Activated naive CD4-positive, alpha-beta T cell treated with anti-CD3 and anti-CD28 coated beads, Interleukin-2, amount 50 U/mL, for 72 hours (primary cell): ENCODE results near the gene TGFA. TPM values are rescaled to one million over a fixed set of nuclear protein-coding genes. Genes with fewer than 3 reads are reported as not detected.

ENCODE experiments used
- ATAC-seq, 2 donors: fragments of 150-1000 bp; cut with Tn5 transposase; 2 replicates each; pipeline ENCODE4 v1.10.0; 2021; ENCODE audit warnings: mild to moderate bottlenecking in 2 of 2, moderate library complexity in 2 of 2
- DNase-seq, 2 donors: peaks; one replicate each; pipeline ENCODE4 v3.0.0; 2021 to 2022; ENCODE audit warnings: low spot score in 2 of 2
- H3K27ac Mint-ChIP-seq, 2 donors: one replicate each; pipeline ENCODE4 v1.8.0; 2022; ENCODE audit warnings: mild to moderate bottlenecking in 2 of 2, mixed read lengths in 2 of 2
- H3K36me3 Mint-ChIP-seq, 2 donors: one replicate each; pipeline ENCODE4 v1.8.0; 2022; ENCODE audit warnings: mixed read lengths in 2 of 2
- H3K9me3 Mint-ChIP-seq, 2 donors: one replicate each; pipeline ENCODE4 v1.8.0; 2022; ENCODE audit warnings: mixed read lengths in 2 of 2
- total RNA-seq, 2 donors: library from RNA; stranded (reverse); gene quantifications; one replicate each; pipeline ENCODE4 v1.2.3, GENCODE V29; 2022

The TGFA gene
- total RNA-seq: 1 to 10 TPM in 1 of 2 donors, under 1 TPM in 1; 0.19 to 1.8 TPM

GRCh38 chr2:70553584-70554337 lies at the start of gene TGFA:
Gene TGFA, minus strand, starts transcription at chr2:70553826. Its CDS starts 59 bp downstream, at chr2:70553767.
- peak; percentile 83 to 88 for ATAC-seq
- peak; percentile 71 to 88 for DNase-seq
- Mint-ChIP-seq H3K9me3 (no peaks in the 10 kb centered on the region), H3K36me3 (no peaks in the 10 kb centered on the region), H3K27ac (peak within 1 kb of the TSS in 1 of 2 donors; percentile 85)

DNA sequence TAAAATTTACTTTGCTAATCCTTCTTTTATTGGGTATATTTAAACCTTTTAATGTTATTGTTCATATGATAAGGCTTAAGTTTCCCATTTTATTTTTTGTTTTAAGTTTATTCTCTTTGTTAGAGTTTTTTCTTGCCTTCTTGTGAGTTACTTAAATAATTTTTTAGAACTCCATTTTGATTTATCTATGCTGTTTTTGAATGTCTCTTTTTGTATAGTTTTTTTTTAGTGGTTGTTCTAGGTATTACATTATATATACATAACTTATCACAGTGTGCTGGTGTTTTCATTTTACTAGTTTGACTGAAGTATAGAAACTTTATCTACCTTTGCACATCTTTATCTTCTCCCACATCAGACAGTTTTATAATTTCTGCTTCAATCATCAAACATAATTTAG lies 49.4 kb upstream of the TGFA start:
- Mint-ChIP-seq H3K36me3 (no peaks in the 10 kb centered on the region), H3K27ac (no peak overlapping the region), H3K9me3 (no peaks in the 10 kb centered on the region)
- ATAC-seq: no peak
- no peak for DNase-seq

GRCh38 chr2:70598197-70598596 lies 44.6 kb upstream of the TGFA start:
- H3K36me3 Mint-ChIP-seq: no peaks in the 10 kb centered on the region
- ATAC-seq: no peak
- peak overlapping the region in 1 of 2 donors; percentile 67 for H3K27ac Mint-ChIP-seq
- no peaks in the 10 kb centered on the region for H3K9me3 Mint-ChIP-seq
- DNase-seq: no peak

GRCh38 chr2:70596739-70597138 lies 43.1 kb upstream of the TGFA start:
- ATAC-seq (peak in 1 of 2 donors; percentile 28), DNase-seq (no peak)
- Mint-ChIP-seq H3K36me3 (no peaks in the 10 kb centered on the region), H3K27ac (peak overlapping the region; percentile 40 to 67), H3K9me3 (no peaks in the 10 kb centered on the region)

DNA sequence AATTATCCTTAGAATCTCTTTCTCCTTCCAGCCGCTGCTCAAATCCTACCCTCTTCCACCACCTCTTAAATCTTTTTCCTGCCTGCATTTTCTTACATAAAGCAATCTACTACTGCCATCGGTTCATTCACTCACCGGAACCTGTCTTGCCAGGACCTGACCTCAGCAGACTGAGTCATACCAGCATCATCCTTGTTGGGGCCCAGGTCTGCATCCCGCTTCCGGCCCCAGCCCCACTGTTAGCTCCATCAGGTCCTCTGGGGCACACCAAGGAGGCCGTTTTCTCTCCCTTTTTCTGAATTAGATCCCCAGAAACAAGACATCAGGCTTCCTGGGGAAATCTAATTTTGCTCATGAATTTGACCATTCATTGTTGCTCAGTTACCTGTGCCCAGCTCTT lies 42.7 kb upstream of the TGFA start:
- Mint-ChIP-seq H3K27ac (peak overlapping the region; percentile 40 to 67), H3K9me3 (no peaks in the 10 kb centered on the region), H3K36me3 (no peaks in the 10 kb centered on the region)
- ATAC-seq: peak in 1 of 2 donors; percentile 45
- no peak for DNase-seq

DNA sequence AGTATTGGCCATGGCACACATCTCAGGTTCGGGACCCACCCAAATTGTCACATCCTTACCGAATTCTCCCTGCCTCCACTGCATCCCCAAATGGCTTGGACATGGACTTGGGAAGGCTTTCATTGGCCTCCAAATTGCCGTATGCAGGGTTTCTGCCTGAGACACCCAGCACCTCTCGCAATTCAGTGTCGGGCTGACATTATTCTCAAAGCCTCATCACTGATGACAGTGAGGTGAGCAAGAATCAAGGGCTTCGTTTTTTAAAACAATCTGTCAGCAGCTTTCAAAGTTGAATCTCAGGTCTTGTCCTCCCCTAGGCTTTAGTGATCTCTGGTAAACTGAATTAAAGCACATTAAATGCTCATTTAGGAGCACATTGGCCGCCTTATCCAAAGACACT lies 29.5 kb upstream of the TGFA start:
- ATAC-seq (no peak), DNase-seq (no peak)
- H3K36me3 Mint-ChIP-seq: no peaks in the 10 kb centered on the region

GRCh38 chr2:70580352-70580751 lies 26.7 kb upstream of the TGFA start:
- DNase-seq: no peak
- no peak for ATAC-seq
- H3K36me3 Mint-ChIP-seq: no peaks in the 10 kb centered on the region
- no peaks in the 10 kb centered on the region for H3K9me3 Mint-ChIP-seq
- no peak overlapping the region for H3K27ac Mint-ChIP-seq

More for the DNA sequence above, 29.5 kb upstream of the TGFA start:
- H3K27ac Mint-ChIP-seq: no peak overlapping the region
- no peaks in the 10 kb centered on the region for H3K9me3 Mint-ChIP-seq

- H3K9me3 Mint-ChIP-seq: no peaks in the 10 kb centered on the region
- ATAC-seq (no peak), DNase-seq (no peak)
- no peak overlapping the region for H3K27ac Mint-ChIP-seq
- no peaks in the 10 kb centered on the region for H3K36me3 Mint-ChIP-seq
Measured at GRCh38 chr2:70574618-70575017, 21.0 kb upstream of the TGFA start.

DNA sequence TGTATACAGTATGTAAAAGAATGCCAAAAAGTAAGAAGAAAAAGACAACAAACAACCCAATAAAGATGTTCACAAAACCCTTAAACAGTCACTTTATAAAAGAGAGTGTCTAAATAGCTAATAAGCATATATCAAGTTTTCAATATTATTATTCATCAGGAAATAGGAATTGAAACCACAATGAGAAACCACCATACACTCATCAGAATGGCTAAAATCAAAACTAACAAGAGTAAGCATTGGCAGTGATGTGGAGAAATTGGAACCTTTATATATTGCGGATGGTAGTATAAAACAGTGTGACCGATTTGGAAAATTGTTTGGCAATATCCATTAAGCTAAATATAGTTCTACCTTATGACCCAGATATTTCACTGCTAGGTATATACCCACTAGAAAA lies 20.5 kb upstream of the TGFA start:
- Mint-ChIP-seq H3K9me3 (no peaks in the 10 kb centered on the region), H3K27ac (no peak overlapping the region), H3K36me3 (no peaks in the 10 kb centered on the region)
- no peak for ATAC-seq
- DNase-seq: no peak

DNA sequence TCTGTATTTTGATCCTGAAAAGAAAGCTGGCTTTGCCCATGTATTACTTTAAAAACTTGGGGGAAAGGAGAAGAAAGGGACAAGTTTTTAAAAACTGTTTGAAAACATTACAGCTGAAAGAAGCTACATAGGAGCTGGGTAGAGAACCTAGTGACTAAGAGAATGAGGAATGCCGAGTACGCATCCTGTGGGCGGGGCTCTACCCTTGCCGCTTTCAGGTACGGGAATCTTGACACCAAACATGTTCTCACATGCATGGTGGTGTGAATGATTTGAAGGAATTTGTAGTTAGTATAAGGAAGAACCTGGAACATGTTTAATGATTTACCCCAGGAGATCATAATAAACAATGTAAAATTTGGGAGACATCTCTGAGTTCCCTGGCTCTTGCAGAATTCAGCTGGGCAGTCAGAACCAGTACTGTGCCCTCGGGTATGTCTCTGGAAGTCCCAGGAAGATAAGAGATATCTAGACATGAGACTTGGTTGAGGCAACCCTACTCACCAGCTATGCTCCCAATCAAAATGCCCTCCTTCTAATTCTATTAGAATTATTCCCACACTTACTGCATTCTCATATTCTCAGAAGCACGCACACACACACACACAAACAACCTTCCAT lies 16.5 kb upstream of the TGFA start:
- H3K9me3 Mint-ChIP-seq: no peaks in the 10 kb centered on the region
- no peak overlapping the region for H3K27ac Mint-ChIP-seq
- no peak for ATAC-seq
- H3K36me3 Mint-ChIP-seq: no peaks in the 10 kb centered on the region
- DNase-seq: no peak

DNA sequence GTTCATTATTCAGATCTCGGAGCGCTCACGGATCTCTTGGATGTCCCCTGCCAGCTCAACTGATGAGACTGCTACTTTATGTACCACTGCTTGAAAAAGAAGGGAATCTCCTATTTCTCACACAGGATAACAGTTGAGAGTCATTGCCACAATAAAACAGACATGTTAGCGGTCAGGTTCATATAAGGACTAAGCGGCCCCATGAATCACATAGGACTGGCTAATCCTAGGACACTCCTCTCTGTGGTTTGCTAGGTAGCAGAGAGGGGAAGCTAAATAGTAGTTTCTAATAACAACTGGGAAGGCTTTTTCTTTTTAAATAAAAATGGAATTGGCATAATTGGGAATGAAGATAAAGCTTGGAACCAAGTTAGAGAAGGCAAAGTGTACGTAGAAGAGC lies 15.9 kb upstream of the TGFA start:
- DNase-seq (no peak), ATAC-seq (no peak)
- no peaks in the 10 kb centered on the region for H3K36me3 Mint-ChIP-seq
- H3K27ac Mint-ChIP-seq: no peak overlapping the region
- H3K9me3 Mint-ChIP-seq: no peaks in the 10 kb centered on the region

DNA sequence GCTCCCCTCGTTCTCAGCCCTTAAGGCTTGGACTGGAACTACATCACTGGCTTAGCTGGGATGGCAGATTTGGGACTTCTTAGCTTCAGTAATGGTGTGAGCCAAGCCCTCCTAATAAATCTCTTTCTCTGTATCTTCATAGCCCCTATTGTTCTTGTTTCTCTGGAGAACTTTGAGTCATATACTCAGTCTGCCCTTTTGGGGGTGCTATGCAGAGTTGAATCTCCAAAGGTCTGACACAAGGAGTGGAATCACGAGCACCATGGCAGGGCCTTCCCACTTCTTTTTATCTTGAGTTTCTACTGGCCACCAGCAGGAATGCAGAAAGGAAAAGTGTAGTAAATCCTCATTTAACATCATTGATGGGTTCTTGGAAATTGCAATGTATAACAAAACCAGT lies 13.3 kb upstream of the TGFA start:
- no peaks in the 10 kb centered on the region for H3K9me3 Mint-ChIP-seq
- no peak overlapping the region for H3K27ac Mint-ChIP-seq
- DNase-seq (no peak), ATAC-seq (no peak)
- H3K36me3 Mint-ChIP-seq: no peaks in the 10 kb centered on the region

DNA sequence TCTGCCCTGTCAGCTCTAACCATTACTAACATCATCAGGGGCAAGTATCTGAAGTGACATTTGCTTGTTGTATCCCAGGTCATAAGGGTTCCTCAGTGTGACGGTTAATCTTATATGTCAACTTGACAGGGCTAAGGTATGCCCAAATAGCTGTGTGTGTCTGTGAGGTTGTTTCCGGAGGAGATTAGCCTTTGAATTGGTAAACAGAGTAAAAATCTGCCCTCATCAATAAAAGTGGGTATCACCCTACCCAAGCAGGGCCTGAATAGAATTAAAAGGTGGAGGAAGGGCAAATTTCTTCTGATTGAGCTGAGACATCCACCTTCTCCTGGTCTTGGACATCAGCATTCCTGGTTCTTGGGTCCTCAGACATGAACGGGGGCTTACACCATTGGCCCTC lies 12.8 kb upstream of the TGFA start:
- no peak for DNase-seq
- Mint-ChIP-seq H3K9me3 (no peaks in the 10 kb centered on the region), H3K27ac (no peak overlapping the region), H3K36me3 (no peaks in the 10 kb centered on the region)
- ATAC-seq: no peak

DNA sequence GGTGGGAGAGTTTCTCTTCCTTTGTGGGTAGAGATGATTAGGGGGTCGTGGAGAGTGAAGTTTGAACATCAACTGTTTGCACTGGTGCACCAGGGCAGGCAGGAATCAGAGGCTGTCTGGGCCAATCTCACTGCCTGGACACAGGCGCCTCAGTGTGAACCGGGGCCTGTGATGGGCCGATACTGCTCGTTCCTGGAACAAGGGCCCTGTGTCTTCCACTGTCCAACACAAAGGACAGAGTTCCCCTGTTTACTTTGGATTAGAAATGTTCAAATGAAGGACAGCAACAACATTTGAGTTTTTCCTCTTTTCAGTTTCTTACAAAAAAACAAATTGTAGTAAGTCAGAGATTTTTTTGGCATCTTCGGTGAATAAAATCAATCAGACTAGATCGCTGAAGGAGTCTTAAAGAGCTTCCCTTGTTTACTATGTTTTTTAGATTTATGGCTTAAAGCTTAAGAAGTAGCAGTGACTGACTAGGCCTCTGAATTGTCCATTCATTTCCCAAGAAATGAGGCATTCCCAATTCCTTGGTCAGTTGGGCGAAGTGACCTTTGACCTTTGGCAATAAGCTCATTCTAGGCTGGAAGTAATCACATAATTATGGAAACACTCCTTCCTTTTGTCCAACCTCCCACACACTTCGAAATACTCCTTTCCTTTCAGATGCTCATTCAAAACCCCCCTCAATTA lies 11.6 kb upstream of the TGFA start:
- no peak for DNase-seq
- no peaks in the 10 kb centered on the region for H3K9me3 Mint-ChIP-seq
- no peak overlapping the region for H3K27ac Mint-ChIP-seq
- H3K36me3 Mint-ChIP-seq: no peaks in the 10 kb centered on the region
- no peak for ATAC-seq

DNA sequence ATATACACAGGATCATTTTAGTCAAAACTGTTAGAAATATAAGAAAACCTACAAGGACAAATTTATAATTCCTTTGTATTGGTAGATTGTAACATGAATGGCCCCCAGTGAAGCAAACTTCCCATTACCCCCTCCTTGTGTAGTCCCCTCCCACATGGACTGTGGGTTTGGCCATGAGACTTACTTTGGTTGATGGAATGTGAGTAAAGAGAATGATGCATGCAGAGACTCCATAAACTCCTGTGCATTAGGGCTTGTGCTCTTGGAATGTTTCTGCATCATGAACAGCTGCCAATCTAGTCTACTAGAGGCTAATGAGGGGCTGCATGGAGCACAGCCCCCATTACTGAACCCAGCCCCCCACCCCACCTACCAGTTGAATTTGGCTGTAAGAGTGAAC lies 8.3 kb upstream of the TGFA start:
- DNase-seq (no peak), ATAC-seq (no peak)
- H3K36me3 Mint-ChIP-seq: no peaks in the 10 kb centered on the region
- no peaks in the 10 kb centered on the region for H3K9me3 Mint-ChIP-seq
- no peak overlapping the region for H3K27ac Mint-ChIP-seq

DNA sequence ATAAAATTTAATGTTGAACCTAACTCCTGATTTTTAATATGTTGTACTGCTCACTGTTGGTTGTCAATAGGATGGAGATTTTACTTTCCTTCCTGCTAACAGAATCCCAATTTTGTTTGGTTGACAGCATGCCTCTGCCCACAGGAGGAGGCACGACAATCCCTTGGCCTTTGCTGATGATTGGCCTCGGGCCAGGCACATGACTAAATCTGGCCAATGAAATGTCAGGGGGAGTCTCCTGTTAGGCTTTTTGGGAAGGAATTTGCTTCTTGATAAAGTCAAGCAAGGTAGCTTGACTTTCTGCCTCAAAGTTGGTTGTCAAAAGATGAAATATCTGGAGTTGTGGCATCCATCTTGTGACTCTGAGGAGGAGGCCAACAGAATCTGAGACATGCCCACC lies 6.8 kb upstream of the TGFA start:
- Mint-ChIP-seq H3K9me3 (no peaks in the 10 kb centered on the region), H3K36me3 (no peaks in the 10 kb centered on the region), H3K27ac (no peak overlapping the region)
- ATAC-seq (no peak), DNase-seq (no peak)

GRCh38 chr2:70560040-70560439 lies 6.4 kb upstream of the TGFA start:
- Mint-ChIP-seq H3K9me3 (no peaks in the 10 kb centered on the region), H3K36me3 (no peaks in the 10 kb centered on the region), H3K27ac (no peak overlapping the region)
- ATAC-seq: no peak
- no peak for DNase-seq
